SH-SY5Y (cell line): ENCODE results near the gene TOLLIP.

Source experiments
- GATA2 ChIP-seq: IDR thresholded peaks from 2 replicates; pipeline ENCODE4 v1.6.1; 2011; ENCODE audit warnings: mild to moderate bottlenecking, low read depth, low read length
- GATA3 ChIP-seq: IDR thresholded peaks from 2 replicates; pipeline ENCODE4 v1.6.1; 2011; ENCODE audit warnings: low read depth, mild to moderate bottlenecking, low read length, moderate library complexity

Gene TOLLIP

DNA sequence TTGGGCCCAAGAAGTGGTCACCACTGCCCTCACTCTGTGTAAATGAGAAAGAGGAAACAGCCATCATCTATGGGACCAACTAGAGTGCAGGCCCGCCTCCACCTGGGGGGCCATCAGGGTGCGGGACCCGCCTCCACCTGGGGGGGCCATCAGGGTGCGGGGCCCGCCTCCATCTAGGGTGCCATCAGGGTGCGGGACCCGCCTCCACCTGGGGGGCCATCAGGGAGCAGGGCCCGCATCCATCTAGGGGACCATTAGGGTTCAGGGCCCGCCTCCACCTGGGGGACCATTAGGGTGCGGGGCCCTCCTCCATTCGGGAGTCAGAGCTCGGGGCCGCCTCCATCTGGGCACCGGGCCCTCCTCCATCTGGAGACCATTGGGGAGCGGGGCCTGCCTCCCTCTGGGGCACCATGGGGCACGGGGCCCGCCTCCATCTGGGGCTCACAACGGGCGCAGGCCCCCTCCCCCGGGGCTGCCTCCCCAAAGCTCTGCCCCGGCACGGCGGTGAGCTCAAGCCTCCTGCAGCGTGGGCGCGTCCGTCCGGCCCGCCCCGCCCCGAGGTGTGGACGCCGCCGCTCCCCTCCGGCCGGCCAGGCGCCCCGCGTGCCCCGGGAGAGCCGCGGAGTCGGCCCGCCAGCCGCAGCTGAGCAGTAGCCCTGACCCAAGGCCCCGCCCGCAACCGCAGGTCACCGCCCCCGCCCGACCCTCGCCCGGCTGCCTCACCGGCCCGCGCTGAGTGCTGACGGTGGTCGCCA lies 512 bp downstream of the TOLLIP start:
- TF ChIP-seq GATA2 (no peak), GATA3 (no peak)

DNA sequence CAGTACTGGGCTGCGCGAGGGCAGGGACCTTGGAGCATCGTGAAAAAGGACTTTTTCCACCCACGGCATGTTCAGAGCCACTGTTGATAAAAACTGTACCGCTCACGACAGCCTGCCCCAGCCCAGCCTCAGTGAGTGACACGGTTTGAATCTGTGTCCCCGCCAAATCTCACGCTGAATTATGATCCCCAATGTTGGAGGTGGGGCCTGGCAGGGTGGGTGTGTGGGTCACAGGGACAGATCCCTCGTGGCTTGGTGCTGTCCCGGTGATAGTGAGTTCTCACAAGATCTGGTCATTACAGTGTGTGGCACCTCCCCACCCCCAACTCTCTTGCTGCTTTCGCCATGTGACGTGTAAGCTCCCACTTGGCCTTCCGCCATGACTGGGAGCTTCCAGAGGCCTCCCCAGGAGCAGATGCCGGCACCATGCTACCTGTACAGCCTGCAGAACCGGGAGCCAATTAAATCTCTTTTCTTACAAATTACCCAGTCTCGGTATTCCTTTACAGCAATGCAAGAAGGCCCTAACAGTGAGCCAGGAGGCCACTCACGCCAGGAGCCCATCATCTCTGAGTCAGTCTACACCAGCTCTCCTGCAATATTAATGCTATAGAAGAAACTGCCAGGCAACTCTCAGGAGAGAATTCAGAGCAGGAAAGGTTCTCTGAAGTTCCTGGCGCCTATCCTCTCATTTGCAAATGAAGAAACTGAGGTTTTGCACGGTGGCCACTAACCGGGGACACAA lies 1.3 kb downstream of the TOLLIP start:
- no peak for TF ChIP-seq GATA3
- no peak for TF ChIP-seq GATA2

DNA sequence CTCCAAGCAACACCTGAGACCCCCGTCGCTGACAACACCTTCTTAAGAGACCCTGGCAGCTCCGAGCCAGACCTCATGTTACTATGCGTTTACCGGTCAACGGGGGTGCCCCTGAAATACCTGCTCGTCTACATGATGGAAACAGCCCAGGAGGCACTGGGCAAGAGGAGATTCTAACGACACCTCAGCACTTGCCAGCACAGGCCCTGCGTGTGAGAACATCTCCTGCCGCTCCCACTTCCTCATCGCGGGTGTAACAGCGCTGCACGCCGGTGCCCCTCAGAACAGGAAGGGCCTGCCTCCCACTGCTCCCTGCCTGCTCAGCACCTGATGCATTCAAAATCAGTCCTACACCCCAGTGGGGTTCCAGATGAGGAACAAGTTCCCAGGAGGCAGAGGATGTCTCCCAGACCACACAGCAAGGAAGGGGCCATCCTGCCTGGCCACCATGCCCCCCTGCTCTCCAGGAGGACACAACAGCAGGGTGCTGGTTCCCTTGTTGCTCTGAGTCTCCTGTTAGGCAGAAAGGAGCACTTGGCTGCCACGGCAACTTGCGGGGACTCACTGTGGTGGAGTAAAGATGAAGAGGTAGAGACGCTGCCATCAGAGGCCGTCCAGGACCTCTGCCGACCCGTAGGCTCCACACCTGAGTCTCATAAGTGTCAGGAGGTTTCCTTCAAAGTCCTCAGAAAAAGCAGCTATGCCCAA lies 2.1 kb downstream of the TOLLIP start:
- TF ChIP-seq GATA2 (no peak), GATA3 (no peak)

DNA sequence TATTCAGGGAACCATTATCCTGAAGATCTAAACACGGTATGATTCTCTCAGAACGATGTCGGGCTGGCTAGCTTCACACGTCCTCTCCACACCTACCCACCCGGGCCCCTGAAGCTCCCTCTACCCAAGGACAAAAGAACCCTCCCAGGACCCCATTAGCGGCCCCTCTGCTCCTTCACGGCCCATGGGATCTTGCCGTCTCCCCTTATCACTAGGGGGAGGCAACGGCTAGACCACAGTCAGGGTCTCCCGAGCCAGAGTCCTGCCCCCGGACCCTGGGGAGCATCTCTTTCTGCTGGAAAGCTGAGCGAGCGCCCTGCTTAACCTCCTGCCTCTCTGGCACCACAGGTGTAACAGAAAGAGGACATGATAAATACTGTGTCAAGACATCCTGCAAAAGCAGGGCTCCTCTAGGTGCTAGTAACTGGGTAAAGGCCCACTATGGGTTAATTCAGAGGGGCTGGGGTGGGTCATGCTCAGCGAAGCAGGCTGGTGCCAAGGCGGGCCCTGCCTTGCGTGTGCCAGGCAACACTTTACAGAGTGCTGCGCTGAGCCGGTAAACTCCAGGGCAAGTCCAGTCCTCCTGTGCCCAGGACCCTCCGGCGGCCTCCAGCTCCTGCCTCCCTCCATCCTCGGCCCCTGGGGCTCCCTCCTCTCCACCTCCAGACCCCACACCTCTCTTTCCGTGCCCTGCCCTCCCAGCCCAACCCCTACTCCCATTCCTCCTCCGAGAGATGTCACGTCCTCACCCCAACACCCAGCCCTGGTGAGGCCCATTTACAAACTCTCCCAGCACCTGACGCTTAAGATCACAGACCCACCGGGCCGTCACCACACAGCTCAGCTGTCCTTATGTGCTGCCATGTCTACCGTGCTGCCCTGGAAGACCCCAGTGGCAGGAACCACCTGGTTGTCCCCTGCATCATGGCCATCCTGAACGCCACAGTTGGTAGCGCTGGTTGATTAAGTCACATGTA lies 3.0 kb downstream of the TOLLIP start:
- TF ChIP-seq GATA2, result no peak
- no peak for TF ChIP-seq GATA3

DNA sequence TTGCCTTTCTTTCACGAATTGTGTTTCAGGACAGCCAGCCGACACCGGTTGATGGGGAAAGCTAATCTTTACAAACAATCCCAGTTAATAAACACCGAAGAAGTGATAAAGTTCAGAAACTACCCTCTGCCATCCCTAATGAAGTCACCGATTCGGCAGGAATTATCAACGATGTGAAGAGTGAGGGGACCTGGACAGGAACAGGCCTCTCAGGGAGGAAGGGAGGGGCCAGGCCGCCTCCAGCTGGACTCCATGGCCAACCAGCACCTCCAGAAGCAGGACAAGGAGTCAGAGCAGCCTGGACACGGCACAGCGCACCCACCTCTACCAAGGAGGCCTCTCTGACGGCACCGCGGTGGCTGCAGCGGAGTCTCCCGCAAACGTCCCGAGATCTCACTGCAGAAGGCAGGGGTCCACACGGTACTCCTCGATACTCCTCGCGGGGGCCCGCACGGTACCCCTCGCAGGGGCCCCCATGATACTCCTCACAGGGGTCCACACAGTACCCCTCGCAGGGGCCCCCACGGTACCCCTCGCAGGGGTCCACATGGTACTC lies 3.9 kb downstream of the TOLLIP start:
- TF ChIP-seq GATA3 (no peak), GATA2 (no peak)

DNA sequence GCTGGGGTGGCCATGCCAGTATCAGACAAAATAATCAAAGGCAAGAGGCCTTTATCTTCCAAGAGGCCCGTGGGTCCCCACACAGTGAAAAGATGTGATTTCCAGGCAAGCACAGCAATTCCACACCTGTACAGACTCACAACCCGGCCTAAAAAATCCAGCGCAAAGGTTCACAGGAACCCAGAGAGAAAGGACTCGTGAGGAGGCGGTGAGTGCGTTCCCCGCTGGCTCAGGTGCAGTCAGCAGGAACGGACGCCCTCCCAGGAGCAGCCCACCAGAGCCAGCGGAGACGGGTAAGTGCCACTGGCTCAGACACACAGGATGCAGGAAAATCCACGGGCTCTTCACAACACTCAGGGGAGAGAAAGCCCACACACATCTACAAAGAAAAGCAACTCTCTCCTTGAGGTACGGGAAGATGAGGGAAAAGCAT lies 4.4 kb downstream of the TOLLIP start:
- TF ChIP-seq GATA3, result no peak
- no peak for TF ChIP-seq GATA2

DNA sequence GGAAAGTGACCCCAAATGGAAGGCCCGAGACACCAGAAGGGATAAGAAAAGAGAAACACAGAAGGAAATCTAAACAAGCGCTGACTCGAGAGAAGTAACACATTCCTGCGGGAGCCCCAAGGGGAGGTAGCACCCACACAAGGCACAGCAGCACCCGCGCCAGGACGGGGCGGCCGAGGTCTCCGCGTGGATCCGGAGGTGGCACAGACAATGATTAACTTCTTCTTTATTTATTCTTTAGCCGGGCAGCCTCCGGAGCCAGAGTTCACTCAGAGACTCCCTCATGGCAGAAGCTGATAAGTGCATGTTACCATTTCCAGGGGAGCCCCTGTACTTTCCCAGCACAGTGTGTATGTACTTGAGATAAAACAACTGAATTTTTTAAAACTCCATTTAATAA lies 5.1 kb downstream of the TOLLIP start:
- TF ChIP-seq GATA3 (no peak), GATA2 (no peak)

DNA sequence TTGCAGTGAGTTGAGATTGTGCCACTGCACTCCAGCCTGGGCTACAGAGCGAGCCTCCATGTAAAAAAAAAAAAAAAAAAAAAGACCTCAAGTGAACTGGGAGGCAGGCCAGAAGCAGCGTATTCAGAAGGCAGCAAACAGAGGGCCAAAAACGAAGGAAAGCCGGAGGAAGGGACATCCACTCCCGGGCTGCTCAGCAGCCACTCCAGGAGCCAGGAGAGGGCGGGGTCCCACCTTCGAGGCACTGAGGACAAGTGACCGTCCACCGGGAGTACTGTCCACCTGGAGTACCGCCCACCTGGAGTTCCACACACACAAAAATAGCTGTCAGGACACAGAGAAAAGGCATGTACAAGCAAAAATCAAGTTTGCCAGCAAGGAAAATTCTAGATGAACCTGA lies 5.5 kb downstream of the TOLLIP start:
- TF ChIP-seq GATA2 (no peak), GATA3 (no peak)

DNA sequence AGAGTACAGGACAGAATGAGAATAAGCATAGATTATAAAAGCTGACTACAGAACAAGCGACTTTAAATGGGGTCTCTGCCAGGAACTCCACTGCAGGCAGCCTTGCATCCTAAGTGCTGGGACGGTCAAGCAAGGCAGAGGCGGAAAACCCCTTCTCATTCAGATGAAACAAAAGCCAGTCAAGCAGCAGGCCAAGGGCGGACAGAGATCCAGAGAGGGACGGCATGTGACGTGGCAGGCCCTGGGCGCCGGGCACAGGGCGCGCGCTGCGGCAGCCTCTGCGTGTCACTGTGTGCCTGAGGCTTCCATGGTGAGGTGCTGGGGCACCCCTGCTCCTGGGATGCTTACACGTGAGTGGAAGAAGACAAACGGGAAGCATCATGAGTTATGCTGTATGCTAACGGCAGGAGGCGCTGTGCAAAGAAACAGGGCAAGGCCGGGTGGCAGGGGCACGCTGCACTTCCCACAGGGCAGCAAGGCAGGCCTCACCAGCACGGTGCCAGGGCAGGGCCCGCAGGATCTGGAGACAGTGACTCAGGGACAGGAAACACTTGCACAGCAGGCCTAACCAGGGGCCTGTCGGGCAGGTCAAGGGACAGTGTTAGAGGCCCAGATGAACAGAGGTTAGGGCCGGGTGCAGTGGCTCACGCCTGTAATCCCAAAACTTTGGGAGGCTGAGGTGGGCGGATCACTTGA lies 6.2 kb downstream of the TOLLIP start:
- TF ChIP-seq GATA2 (no peak), GATA3 (no peak)

DNA sequence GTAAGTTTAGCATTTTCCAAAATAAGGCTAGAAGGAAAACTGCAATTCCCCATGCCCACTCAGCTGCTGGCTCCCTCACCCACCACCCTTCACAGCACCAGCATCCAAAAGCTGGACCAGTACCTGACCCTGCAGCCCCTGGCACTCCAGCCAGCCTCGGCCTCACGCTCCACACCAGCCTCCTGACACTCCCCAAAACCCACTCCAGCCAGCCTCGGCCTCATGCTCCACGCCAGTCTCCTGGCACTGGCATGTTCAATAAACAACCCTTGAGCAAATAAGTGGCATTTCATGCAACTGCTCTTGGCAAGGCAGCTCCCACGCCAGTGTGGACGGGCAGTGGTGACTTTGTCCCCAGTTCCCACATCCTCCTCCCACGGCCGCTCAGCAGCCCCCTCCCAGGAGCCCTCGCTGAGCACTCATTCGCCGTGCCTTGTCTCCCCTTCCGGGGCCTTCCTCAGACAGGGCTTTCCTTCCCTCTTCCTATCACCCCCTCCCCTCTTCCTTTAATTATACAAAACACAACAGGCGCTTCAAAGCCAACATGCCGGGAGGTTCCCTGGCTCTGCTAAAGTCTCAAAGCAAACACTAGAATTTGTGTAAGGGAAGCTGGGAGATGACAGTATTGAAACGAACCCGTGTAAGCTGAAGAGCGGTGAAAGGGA lies 6.8 kb downstream of the TOLLIP start:
- TF ChIP-seq GATA3 (no peak), GATA2 (no peak)

DNA sequence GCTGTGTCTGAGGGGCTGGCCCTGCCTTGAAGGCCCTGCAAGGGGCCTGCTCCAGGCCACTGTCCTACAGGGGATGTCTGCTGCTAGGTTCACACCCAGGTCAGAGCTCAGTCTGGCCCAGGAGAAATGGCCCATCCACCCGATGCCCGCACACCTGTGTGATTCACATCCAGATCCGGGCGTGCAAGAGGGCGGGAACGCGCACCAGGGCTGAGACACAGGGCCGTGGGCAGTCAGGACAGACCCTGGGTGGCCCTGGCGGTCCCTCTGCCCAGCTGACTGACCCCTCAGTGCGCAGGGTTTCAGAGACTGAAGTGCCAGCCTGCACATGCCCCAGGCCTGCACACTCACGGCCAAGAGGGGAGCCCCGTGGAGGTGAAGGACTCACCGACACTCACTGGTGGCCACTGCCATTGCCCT lies 7.4 kb downstream of the TOLLIP start:
- no peak for TF ChIP-seq GATA3
- no peak for TF ChIP-seq GATA2

DNA sequence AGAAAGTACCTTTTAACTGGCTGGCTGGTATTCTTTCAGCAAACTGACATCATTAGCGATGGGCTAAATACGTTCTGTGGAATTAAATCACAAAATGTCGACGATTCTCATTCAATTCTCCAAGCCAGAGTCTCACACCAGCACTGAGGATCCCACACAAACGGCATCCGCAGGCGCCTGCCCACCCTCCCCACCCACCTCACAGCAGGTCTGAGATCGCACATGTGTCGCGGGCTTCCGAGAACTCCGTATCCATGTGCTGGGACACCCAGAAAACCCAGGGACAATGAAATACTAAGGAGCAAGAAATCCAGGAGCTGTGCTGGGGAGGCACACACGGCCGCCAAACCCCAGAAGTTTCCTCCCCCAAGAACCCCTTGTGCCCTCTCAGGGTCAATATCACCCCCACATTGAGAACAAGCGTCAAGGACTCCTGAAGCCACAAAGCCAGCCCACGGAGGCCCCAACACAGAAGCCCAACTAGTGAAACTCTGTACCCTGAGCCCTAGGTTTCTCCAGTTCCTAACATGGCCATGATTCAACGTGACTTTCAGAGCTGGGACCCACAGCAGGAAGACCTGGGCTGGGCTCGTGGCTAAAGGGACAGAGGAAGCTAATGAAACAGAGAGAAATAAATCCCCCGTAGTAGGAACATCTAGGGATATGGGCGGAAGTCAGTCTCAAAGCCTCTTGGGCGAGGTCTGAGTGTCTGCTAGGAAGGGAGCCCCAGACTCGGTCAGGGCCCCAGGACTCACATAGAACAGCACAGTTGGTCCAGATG lies 8.0 kb downstream of the TOLLIP start:
- TF ChIP-seq GATA3 (no peak), GATA2 (no peak)

DNA sequence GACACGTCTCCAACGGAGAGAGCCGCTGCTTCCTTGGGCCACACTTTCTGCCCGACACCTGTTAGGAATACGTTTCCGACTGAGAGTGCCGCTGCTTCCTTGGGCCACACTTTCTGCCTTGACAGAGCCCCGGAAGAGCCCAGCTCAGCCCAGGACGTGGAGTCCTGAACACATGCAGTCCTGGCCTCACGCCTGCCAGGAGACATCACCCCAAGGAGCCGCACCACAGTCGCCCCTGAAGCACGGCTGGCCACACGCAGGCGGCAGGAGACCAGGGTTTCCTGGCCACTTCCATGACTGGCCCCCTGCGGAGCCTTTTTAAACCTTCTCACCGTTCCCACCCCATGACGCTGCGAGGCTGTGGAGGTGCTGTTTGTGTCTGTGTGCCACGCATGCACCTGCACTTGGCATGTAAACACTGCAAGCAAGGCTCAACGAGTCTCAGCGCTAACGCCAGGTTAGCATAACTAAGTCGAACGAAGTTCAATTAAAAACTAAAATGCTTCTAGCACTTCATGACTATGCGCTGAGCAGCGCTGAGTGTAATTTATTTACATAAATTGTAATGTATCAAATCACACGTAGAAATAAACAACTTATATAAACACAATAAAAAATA lies 8.8 kb downstream of the TOLLIP start:
- TF ChIP-seq GATA3 (no peak), GATA2 (no peak)
